AG04450 (cell line): ENCODE results near the gene LONP2. TPM values are rescaled to one million over a fixed set of nuclear protein-coding genes. Genes with fewer than 3 reads are reported as not detected.

ENCODE experiments used
- CTCF ChIA-PET: fragments of 300-600, 350-600 bp; formaldehyde crosslinking; extraction: SDS; loops from one replicate; lab custom pipeline; 2022; ENCODE audit warnings: antibody characterized with exemption, inconsistent platforms; lab: Charles Lee
- POLR2A ChIA-PET: fragments of 350-600 bp; formaldehyde crosslinking; extraction: SDS; loops from one replicate; lab custom pipeline; 2021; ENCODE audit warnings: antibody characterized with exemption, inconsistent platforms; lab: Yijun Ruan, JAX
- DNase-seq: peaks from one replicate; pipeline ENCODE4 v3.0.0-alpha.2; 2011; ENCODE audit warnings: low read depth, low spot score
- H3K27ac ChIP-seq: one replicate; pipeline ENCODE4 v1.5.1; 2012; ENCODE audit warnings: low read depth, low read length, control low read depth
- H3K27me3 ChIP-seq: one replicate; pipeline ENCODE4 v1.6.0; 2012; ENCODE audit warnings: low read length; ENCODE audit not compliant: control insufficient read depth, insufficient read depth
- H3K4me3 ChIP-seq: 2 replicates; pipeline ENCODE4 v1.5.1; 2011; ENCODE audit warnings: mild to moderate bottlenecking, low read depth, low read length, control low read depth
- H3K9me3 ChIP-seq: 2 replicates; pipeline ENCODE4 v1.5.1; 2012; ENCODE audit warnings: low read length; ENCODE audit not compliant: control insufficient read depth, insufficient read depth
- CTCF ChIP-seq: IDR thresholded peaks from 2 replicates; pipeline ENCODE4 v1.5.1; 2011; ENCODE audit warnings: low read depth, low read length, control low read depth, inconsistent platforms
- polyA plus RNA-seq: library from polyadenylated mRNA; depleted of rRNA; stranded (reverse); fragments of >200 nt; gene quantifications from 2 replicates; pipeline ENCODE4 v1.2.3, GENCODE V29; 2011

Gene LONP2
- polyA plus RNA-seq, 1 experiment, result 63.7 TPM

- H3K4me3 ChIP-seq, result no peak overlapping the region
- peaks cover 8% of the 10 kb centered on the region for H3K27me3 ChIP-seq
- ChIA-PET CTCF (no interaction called here), POLR2A (no interaction called here)
- H3K27ac ChIP-seq, result no peak overlapping the region
- H3K9me3 ChIP-seq, result no peaks in the 10 kb centered on the region; the same call in 1 of the 2 replicates
- DNase-seq, result no peak
- TF ChIP-seq CTCF, result no peak
These were observed 39.9 kb upstream of the LONP2 start for GRCh38 chr16:48203974-48204824.

GRCh38 chr16:48204825-48205151 lies 39.3 kb upstream of the LONP2 start:
- TF ChIP-seq CTCF, result no peak
- peaks cover 9% of the 10 kb centered on the region for H3K27me3 ChIP-seq
- ChIA-PET POLR2A (no interaction called here), CTCF (no interaction called here)
- no peak for DNase-seq
- no peaks in the 10 kb centered on the region; the same call in 1 of the 2 replicates for H3K9me3 ChIP-seq
- H3K27ac ChIP-seq, result no peak overlapping the region
- no peak overlapping the region for H3K4me3 ChIP-seq

DNA sequence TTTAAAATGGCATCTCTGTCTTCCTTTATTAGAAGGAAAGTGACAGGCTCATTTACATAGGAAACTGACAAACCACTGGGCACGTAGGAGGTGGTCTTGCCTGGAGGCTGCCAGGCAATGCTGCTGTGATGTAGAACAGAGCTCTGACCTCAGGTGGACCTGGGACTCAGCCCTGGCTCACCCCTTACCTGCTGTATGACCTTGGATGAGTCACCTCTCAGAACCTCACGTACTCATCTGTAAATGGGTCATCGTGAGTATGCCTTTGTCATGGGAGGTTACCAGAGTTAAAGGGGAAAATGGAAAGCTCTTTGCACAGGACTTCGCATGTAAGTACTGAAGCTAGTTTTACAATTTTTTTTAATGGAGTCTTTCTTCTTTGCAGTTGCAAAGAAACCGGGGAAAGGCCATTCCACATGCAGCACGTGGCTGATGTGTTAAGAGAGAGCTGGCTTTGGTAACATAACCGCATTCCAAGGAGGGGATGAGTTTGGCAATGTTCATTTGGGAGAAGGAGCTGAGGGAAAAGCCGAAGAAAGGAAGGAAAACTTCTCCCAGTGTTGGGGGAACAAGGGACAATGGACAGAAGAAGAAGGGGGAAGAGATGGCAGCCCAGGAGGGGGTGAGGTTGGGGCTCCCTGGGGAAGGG lies 37.4 kb upstream of the LONP2 start:
- DNase-seq, result no peak
- POLR2A ChIA-PET, result no interaction called here
- H3K9me3 ChIP-seq, result no peaks in the 10 kb centered on the region; the same call in 1 of the 2 replicates
- no peak for TF ChIP-seq CTCF
- no peak overlapping the region for H3K27ac ChIP-seq
- H3K4me3 ChIP-seq, result no peak overlapping the region
- CTCF ChIA-PET, result interaction anchor here (0.7 to 0.9 kb wide), 2 partner anchors 42 to 309 kb away, joined by 3 to 4 read pairs; no protein-coding TSS in a partner anchor
- H3K27me3 ChIP-seq, result peaks cover 10% of the 10 kb centered on the region

GRCh38 chr16:48210747-48211146 lies 33.4 kb upstream of the LONP2 start:
- Histone ChIP-seq H3K9me3 (no peaks in the 10 kb centered on the region), H3K27ac (no peak overlapping the region), H3K27me3 (peaks cover 24% of the 10 kb centered on the region), H3K4me3 (no peak overlapping the region)
- no peak for DNase-seq
- no peak for TF ChIP-seq CTCF
- CTCF ChIA-PET, result no interaction called here
- POLR2A ChIA-PET, result no interaction called here

DNA sequence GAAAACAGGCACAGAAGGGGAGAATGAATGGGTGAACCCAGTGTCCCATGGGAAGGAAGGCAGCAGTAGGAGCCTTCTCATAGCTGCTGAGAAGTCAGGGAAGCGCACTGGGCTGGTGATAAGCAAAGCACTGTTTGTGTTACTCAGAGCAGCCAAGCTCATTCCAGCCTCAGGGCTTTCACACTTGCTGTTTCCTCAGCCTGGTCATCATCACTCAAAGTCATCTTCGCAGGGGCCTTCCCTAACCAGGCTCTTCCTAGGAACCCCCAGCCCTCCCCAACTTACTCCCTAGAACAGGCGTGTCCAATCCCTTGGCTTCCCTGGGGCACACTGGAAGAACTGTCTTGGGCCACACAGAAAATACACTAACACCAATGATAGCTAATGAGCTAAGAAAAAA lies 32.1 kb upstream of the LONP2 start:
- H3K9me3 ChIP-seq, result no peaks in the 10 kb centered on the region
- TF ChIP-seq CTCF, result no peak
- H3K27me3 ChIP-seq, result peaks cover 29% of the 10 kb centered on the region
- no peak for DNase-seq
- no peak overlapping the region for H3K27ac ChIP-seq
- ChIA-PET CTCF (interaction anchor here (0.6 to 1.8 kb wide), 5 partner anchors 142 to 1443 kb away, joined by 3 to 8 read pairs (median 3); no protein-coding TSS in a partner anchor), POLR2A (no interaction called here)
- H3K4me3 ChIP-seq, result no peak overlapping the region
